ENCODE measurements around the gene GABRB2.
"Not testable (repeated sequence)": the region's sequence is repeated elsewhere in the genome, so short reads cannot be mapped to it uniquely, and the experiment has no call there.

The GABRB2 gene

GRCh38 chr5:161295721-161296250, 250.7 kb downstream of the GABRB2 start:
- DNase-seq = no peak

- no peak for DNase-seq
Measured at GRCh38 chr5:161288071-161288470, 258.5 kb downstream of the GABRB2 start.

GRCh38 chr5:161287436-161287835, 259.1 kb downstream of the GABRB2 start:
- no peak for DNase-seq

DNA sequence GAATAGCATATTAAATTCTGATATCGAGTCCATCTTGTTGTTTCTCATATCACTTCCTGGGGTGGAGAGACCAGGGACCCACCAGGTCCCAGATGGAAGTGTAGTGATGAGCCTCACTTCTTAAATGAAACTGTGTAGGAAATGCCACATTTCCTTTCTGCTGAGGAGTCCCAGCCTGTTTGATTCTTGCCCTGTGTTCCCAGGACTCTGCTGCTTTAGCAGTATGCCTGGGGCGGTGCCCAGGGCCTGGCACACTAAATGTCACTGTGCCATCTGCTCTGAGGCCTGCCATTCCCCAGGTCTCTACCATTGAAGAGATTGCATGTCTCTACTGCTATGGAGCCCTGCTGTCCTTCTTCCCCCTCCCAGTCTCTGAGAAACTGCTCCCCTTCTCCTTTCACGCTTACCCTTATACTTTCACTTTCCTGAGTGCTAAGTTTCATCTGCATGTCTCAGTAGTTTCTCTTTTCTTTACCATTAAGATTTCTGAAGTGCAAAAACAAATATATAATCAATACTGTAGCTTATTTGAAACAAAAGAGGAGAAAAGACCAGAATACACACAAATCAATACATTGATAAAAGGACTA, 260.4 kb downstream of the GABRB2 start:
- DNase-seq = no peak

DNA sequence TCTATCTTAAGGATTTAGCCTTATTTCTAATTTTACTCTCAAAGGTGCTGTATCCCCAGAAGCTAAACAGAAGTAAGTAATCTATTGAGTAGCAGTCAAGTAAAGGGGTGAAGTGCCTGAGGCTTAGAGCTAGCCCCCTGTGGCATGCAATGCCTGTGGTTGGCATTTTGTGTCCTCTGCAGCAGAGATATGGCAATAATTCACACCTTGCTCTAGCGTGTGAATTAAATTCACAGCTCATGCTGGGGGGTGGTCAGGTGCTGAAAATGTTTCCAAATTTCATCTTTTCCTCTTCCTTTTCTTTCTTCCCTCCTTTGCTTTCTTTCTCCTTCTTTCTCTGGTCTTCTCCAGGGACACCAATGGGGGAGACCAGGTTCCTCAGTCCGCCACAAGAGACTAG, 262.1 kb downstream of the GABRB2 start:
- DNase-seq = no peak

DNA sequence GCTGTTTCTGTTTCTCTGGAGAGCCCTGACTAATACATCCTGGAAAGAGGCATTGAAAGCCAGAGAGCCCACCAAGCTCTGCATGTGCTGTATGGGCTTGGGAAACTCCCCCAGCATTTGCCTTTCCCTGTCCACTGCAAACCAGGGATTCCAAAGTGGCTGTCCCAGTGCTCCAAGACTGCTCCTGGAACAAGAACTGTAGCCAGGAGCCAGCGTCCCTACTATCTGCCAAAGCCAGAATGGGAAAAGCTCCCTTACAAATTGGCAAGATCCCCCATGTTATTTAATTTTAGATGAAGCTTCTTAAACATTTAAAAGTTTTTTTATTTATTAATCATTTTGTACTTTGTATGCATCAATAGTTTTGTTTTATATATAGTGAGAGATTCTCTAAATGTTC, 263.2 kb downstream of the GABRB2 start:
- DNase-seq = no peak

DNA sequence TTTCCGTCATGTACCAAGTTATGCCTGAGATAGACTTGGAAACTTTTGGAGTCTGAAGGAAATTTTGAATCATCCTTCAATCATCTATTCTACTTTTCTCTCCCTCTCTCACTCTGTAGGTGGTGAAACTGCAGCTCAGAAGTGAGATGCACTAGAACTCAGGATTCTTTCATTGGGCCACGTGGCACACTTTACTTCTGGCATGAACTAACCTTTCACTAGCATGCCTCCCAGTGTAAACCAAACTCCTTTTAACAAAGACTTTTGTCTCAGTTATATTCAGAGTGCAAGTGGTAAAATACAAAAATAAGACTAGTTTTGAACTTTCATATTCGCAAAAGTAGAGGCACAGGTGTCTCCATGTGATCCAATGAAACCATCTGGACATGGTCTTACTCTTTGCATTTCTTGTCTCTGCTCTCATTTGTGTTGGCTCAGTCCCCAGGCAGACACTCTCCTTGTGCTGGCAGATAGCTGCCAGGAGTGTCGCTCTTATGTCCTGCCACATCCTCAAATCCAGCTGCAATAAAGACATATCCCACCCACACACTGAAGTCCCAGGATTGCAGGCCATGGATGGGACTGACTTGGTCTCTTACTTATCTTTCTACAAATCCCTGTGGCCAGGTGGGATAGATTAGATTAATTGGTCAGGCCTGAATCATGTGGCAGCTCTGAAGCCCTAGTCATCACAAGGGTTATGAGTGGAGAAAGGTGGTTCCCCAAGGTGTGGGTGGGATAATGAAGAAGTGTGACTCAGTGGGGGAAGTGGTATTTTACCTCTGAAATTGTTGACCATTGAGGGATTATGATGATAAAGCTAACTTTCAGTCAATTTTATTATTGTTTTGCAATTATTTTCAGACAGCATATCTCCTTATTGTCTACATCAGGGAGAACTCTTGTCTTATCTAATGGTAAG, 267.5 kb downstream of the GABRB2 start:
- DNase-seq = no peak

GRCh38 chr5:161277011-161277410, 269.5 kb downstream of the GABRB2 start:
- DNase-seq = no peak

- no peak for DNase-seq
Measured at GRCh38 chr5:161274951-161275350, 271.6 kb downstream of the GABRB2 start.

DNA sequence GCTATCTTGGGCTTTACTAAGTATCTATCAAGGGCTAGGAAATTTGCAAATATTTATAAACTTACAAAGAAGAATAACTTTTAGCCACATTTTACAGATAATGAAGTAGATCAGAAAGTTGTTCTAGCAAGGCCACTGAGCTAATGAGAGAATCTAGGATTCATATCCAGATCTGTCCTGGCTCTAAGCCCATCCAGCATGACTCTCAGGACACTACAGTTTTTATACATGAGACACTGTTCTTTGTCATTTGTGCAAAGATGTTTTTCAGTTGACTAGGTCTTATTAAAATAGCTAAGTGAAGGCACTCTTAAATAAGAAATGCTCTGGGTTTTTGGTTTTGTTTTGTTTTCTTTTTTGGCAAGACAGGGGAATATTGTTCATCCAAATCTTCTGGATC, 273.1 kb downstream of the GABRB2 start:
- no peak for DNase-seq

GRCh38 chr5:161271816-161272215, 274.7 kb downstream of the GABRB2 start:
- no peak for DNase-seq

DNA sequence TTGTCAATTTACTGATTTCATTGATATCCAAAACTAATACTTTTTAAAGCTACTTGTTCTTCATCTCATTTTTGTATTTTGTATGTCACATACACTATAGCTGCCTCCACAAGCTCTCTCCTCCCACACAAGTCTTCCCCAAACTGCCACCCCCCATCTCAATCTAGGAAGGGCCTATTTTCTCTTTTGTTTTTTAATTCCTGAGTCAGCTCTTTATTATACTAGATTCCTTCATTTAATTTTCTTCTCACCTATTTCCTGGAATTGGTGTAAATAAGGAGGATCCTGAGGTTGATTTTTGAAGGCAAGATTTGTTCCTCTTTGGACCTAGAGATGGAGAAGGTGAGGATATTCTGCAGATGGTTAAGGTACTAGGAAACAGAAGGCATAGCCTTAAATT, 277.4 kb downstream of the GABRB2 start:
- DNase-seq = no peak

DNA sequence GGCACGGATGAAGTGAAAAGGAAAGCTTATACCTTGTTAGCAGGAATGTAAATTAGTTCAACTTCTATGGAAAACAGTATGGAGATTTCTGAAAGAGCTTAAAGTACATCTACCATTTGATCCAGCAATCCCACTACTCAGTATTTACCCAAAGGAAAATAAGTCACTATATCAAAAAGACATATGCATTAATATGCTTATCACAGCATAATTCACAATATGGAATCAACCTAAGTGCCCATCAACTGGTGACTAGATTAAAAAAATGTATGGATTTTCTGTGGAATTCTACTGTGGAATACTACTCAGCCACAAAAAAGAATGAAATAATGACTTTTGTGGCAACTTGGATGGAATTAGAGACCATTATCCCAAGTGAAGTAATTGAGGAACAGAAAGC, 279.6 kb downstream of the GABRB2 start:
- DNase-seq = no peak

DNA sequence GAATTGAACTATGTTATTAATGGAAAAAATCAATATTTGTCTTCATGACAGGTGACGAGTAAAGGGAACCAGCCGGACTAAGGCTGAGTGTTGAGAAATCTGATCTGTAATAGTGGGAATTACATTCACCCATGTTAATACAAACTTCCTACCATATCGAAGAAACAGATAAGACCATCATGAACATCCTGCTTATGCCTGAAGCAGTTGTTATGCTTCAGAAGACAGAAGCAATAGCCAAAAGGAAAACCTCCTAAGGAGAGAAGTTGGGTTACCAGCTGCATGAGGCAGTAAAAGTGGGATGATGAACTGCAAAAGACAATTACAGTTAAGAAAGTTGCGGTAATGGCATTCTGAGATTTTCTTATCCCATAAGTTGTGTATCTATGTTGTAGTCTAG, 281.5 kb downstream of the GABRB2 start:
- DNase-seq = no peak

DNA sequence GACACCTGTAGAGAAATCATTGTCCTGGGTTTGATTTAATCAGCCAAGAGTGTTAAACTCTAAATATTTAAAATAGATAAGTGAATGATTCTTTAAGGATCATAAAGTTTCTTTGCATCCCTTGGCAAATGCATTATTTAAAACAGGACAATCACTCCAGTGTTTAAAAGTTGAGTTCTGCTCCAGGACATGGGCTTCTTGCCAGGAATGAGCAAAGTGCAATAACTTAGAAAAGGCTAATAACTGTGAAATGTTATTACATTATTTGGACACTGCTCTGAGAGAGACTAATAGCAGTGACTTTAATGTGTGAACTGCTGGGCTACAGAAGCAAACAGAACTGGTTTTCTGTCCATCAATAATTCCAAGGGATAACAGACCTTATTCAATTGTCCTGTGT, 283.3 kb downstream of the GABRB2 start:
- DNase-seq = no peak

- DNase-seq = no peak
Measured at GRCh38 chr5:161261668-161262323, 284.7 kb downstream of the GABRB2 start.

DNA sequence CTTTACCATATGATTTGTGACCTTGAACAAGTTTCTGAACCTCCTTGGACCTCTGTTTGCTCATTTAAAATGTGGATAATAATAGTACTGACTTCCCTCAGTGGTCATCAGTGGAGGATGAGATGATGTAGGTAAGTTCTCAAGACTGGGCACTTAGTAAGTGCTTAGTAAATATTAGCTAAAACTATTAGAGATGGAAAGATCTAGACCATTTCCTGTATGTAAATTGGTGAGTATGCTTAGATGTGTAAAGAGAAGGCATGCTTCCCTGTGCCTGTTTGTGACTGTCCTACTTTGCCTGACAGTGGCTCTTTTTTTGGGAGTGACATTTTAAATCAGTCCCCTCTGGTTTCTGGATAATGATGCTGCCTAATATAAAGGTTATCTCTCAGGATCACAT, 288.1 kb downstream of the GABRB2 start:
- no peak for DNase-seq

GRCh38 chr5:161256957-161257356, 289.6 kb downstream of the GABRB2 start:
- no peak for DNase-seq

DNA sequence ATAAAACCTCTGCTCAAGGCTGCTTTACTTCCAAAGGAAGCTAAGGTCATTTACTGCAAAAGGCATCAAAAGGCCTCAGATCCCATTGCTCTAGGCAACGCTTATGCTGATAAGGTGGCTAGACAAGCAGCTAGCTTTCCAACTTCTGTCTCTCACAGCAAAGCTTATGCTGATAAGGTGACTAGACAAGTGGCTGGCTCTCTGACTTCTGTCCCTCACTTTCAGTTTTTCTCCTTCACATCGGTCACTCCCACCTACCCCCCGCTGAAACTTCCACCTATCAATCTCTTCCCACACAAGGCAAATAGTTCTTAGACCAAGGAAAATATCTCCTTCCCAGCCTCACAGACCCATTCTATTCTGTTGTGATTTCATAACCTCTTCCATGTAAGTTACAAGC, 293.6 kb downstream of the GABRB2 start:
- not testable (repeated sequence) for DNase-seq

GRCh38 chr5:161246749-161247148, 299.8 kb downstream of the GABRB2 start:
- DNase-seq = no peak

DNA sequence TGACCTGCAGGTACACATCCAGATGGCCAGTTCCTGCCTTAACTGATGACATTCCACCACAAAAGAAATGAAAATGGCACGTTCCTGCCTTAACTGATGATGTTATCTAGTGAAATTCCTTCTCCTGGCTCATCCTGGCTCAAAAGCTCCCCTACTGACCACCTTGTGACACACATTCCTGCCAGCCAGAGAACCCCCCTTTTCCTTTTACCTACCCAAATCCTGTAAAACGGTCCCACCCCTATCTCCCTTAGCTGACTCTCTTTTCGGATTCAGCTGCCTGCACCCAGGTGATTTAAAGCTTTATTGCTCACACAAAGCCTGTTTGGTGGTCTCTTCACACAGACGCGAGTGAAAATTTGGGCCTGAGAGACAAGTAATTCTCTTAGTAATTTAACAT, 300.7 kb downstream of the GABRB2 start:
- DNase-seq = not testable (repeated sequence)

Measured in right forelimb (tissue), 1 donor.